Gastrocnemius medialis (tissue), 4 donors: ENCODE results near the gene SPINT1. TPM values are rescaled to one million over a fixed set of nuclear protein-coding genes. Genes with fewer than 3 reads are reported as not detected.
A peak's percentile ranks its signal among the peaks of the same experiment; 100 is the strongest.

Source experiments
- ATAC-seq, 2 donors: fragments of 150-250 bp; one replicate each; pipeline ENCODE4 v1.9.1; 2016
- DNase-seq, 2 donors: peaks; one replicate each; pipeline ENCODE4 v3.0.0-alpha.2; 2019
- H3K27ac ChIP-seq, 4 donors: fragments of 200-600 bp; sonication (generic); 1 replicate in 1 of 4; 2 replicates in 3 of 4; pipeline ENCODE4 v1.5.1; 2016 to 2018; ENCODE audit warnings: mild to moderate bottlenecking in 2 of 4, moderate library complexity in 1 of 4
- H3K27me3 ChIP-seq, 3 donors: fragments of 200-600 bp; sonication (generic) in 2 of 3; 1 replicate in 1 of 3; 2 replicates in 2 of 3; pipeline versions ENCODE4 v1.5.1 to v1.6.0; 2016 to 2019; ENCODE audit warnings: mild to moderate bottlenecking in 1 of 3, moderate library complexity in 1 of 3
- H3K36me3 ChIP-seq, 2 donors: fragments of 200-600 bp; sonication (generic) in 1 of 2; one replicate each; pipeline ENCODE4 v1.5.1; 2017 to 2018
- H3K4me1 ChIP-seq, 2 donors: fragments of 200-600 bp; sonication (generic) in 1 of 2; one replicate each; pipeline ENCODE4 v1.5.1; 2016 to 2017; ENCODE audit warnings: mild to moderate bottlenecking in 2 of 2
- H3K4me3 ChIP-seq, 4 donors: fragments of 200-600 bp; sonication (generic) in 3 of 4; 1 replicate in 1 of 4; 2 replicates in 3 of 4; pipeline ENCODE4 v1.5.1; 2016 to 2019; ENCODE audit warnings: mild to moderate bottlenecking in 2 of 4
- H3K9me3 ChIP-seq, 3 donors: fragments of 200-600 bp; sonication (generic) in 2 of 3; 1 replicate in 1 of 3; 2 replicates in 2 of 3; pipeline ENCODE4 v1.5.1; 2016 to 2019
- CTCF ChIP-seq, 5 experiments: fragments of 450-650 bp in 3 of 5; fragments of 200-600 bp in 2 of 5; sonication (generic) in 2 of 5; IDR thresholded peaks in 4 of 5; conservative IDR thresholded peaks in 1 of 5; 1 replicate in 4 of 5; 2 replicates in 1 of 5; pipeline ENCODE4 v1.5.1; 2016 to 2019; ENCODE audit warnings: antibody characterized with exemption in 5 of 5, mild to moderate bottlenecking in 3 of 5, moderate library complexity in 3 of 5
- POLR2A ChIP-seq, 2 donors: fragments of 450-650 bp; IDR thresholded peaks; one replicate each; pipeline ENCODE4 v1.6.1; 2017; ENCODE audit warnings: antibody characterized with exemption in 2 of 2, mild to moderate bottlenecking in 2 of 2, moderate library complexity in 2 of 2
- in situ Hi-C, 4 donors: fragments of 200-750 bp; cut with MboI; loops; one replicate each; pipeline versions ENCODE4 v1.15.0 to v1.8.0; 2017; ENCODE audit warnings: low sequenced_read_pairs in 4 of 4
- intact Hi-C: fragments of 100-400 bp; cut with DNase I; formaldehyde crosslinking; loops from one replicate; pipeline ENCODE4 v1.15.1; 2023; ENCODE audit warnings: low total_unique reads
- total RNA-seq, 4 donors: library from RNA; depleted of rRNA; stranded (reverse); fragments of >200 nt; gene quantifications; one replicate each; pipeline versions ENCODE4 v1.1.0 to v1.2.3, GENCODE V29; 2016

Gene SPINT1
- total RNA-seq, 4 donors from 2014 or later: 0.42 to 5.0 (median 1.0) TPM; not detected in 1

GRCh38 chr15:40803076-40803475, 40.8 kb upstream of the SPINT1 start:
- Histone ChIP-seq H3K27ac (peak overlapping the region; percentile 13 to 64 (median 47)), H3K4me3 (no peak overlapping the region), H3K4me1 (peaks cover 22 to 40% of the 10 kb centered on the region in 2 donors), H3K27me3 (no peaks in the 10 kb centered on the region), H3K9me3 (no peaks in the 10 kb centered on the region), H3K36me3 (no peaks in the 10 kb centered on the region)
- DNase-seq (no peak), ATAC-seq (no peak)
- in situ Hi-C loops (loop anchor here in 2 of 4 donors (10.0 kb wide), 1 partner anchor 48 kb away; the partner anchor contains the start of gene RMDN3 (in 2 of the 2)), intact Hi-C loops (loop anchor here (10.0 kb wide), 2 partner anchors 92 to 208 kb away; partner anchors contain the start of genes KNL1 and VPS18)
- no peak for TF ChIP-seq POLR2A (IDR thresholded peaks at IDR 0.05)
- no peak for TF ChIP-seq CTCF (IDR thresholded peaks at IDR 0.05 in 4 of 5, conservative IDR thresholded peaks at IDR 0.05 in 1 of 5)

GRCh38 chr15:40803688-40804087, 40.2 kb upstream of the SPINT1 start:
- intact Hi-C loops (loop anchor here (10.0 kb wide), 2 partner anchors 91 to 209 kb away; partner anchors contain the start of genes KNL1 and VPS18), in situ Hi-C loops (loop anchor here in 2 of 4 donors (10.0 kb wide), 1 partner anchor 49 kb away; the partner anchor contains the start of gene RMDN3 (in 2 of the 2))
- no peak overlapping the region for H3K27ac ChIP-seq
- no peaks in the 10 kb centered on the region for H3K9me3 ChIP-seq
- no peaks in the 10 kb centered on the region for H3K36me3 ChIP-seq
- no peak overlapping the region for H3K4me3 ChIP-seq
- DNase-seq: no peak
- no peaks in the 10 kb centered on the region for H3K27me3 ChIP-seq
- ATAC-seq: no peak
- TF ChIP-seq CTCF (IDR thresholded peaks at IDR 0.05 in 4 of 5, conservative IDR thresholded peaks at IDR 0.05 in 1 of 5): no peak
- TF ChIP-seq POLR2A (IDR thresholded peaks at IDR 0.05): no peak
- peaks cover 22 to 44% of the 10 kb centered on the region in 2 donors for H3K4me1 ChIP-seq

- Histone ChIP-seq H3K36me3 (peaks cover 0 to 19% of the 10 kb centered on the region in 2 donors), H3K27ac (peak overlapping the region; percentile 96 to 100 (median 97)), H3K9me3 (no peaks in the 10 kb centered on the region), H3K4me1 (peaks cover 19 to 40% of the 10 kb centered on the region in 2 donors), H3K4me3 (peak overlapping the region; percentile 87 to 100 (median 94)), H3K27me3 (no peaks in the 10 kb centered on the region)
- ATAC-seq: no peak
- in situ Hi-C loops (loop anchor here in 2 of 4 donors (10.0 kb wide), 1 partner anchor 52 kb away; the partner anchor contains the start of gene RMDN3 (in 2 of the 2)), intact Hi-C loops (loop anchor here (1.0 to 10.0 kb wide), 4 partner anchors 44 to 212 kb away; partner anchors contain the start of genes GCHFR, KNL1, RAD51 and VPS18)
- TF ChIP-seq CTCF (IDR thresholded peaks at IDR 0.05 in 4 of 5, conservative IDR thresholded peaks at IDR 0.05 in 1 of 5) (no peak), POLR2A (IDR thresholded peaks at IDR 0.05) (no peak)
- no peak for DNase-seq
These were observed 37.2 kb upstream of the SPINT1 start for GRCh38 chr15:40806672-40807027.

GRCh38 chr15:40807028-40807887, 36.6 kb upstream of the SPINT1 start, which contains the start of the genes DNAJC17 and ZFYVE19:
Gene DNAJC17 (minus strand): TSS chr15:40807473. CDS start chr15:40807446, 27 bp downstream.
Gene ZFYVE19 (plus strand): TSS chr15:40807089. CDS start chr15:40807590, 501 bp downstream.
- intact Hi-C loops (loop anchor here (1.0 to 10.0 kb wide), 4 partner anchors 45 to 212 kb away; partner anchors contain the start of genes GCHFR, KNL1, RAD51 and VPS18), in situ Hi-C loops (loop anchor here in 2 of 4 donors (10.0 kb wide), 1 partner anchor 52 kb away; the partner anchor contains the start of gene RMDN3 (in 2 of the 2))
- Histone ChIP-seq H3K36me3 (peaks cover 0 to 19% of the 10 kb centered on the region in 2 donors), H3K27ac (peak within 1 kb of the TSS; percentile 96 to 100 (median 97)), H3K4me1 (peaks cover 19 to 34% of the 10 kb centered on the region in 2 donors), H3K4me3 (peak within 1 kb of the TSS; percentile 87 to 100 (median 94)), H3K27me3 (no peaks in the 10 kb centered on the region), H3K9me3 (no peaks in the 10 kb centered on the region)
- peak; percentile 97 for DNase-seq
- peak; percentile 98 to 99 for ATAC-seq
- TF ChIP-seq CTCF (IDR thresholded peaks at IDR 0.05 in 4 of 5, conservative IDR thresholded peaks at IDR 0.05 in 1 of 5) (peak in 1 of 5 experiments; percentile 30), POLR2A (IDR thresholded peaks at IDR 0.05) (peak; percentile 62 to 66)
